Gastrocnemius medialis (tissue), 4 donors: ENCODE data around the gene PLA2R1. TPM values are rescaled to one million over a fixed set of nuclear protein-coding genes. Genes with fewer than 3 reads are reported as not detected.

ENCODE experiments used
- ATAC-seq, 2 donors: fragments of 150-250 bp; one replicate each; pipeline ENCODE4 v1.9.1; 2016
- DNase-seq, 2 donors: peaks; one replicate each; pipeline ENCODE4 v3.0.0-alpha.2; 2019
- H3K27ac ChIP-seq, 4 donors: fragments of 200-600 bp; sonication (generic); 1 replicate in 1 of 4; 2 replicates in 3 of 4; pipeline ENCODE4 v1.5.1; 2016 to 2018; ENCODE audit warnings: mild to moderate bottlenecking in 2 of 4, moderate library complexity in 1 of 4
- H3K27me3 ChIP-seq, 3 donors: fragments of 200-600 bp; sonication (generic) in 2 of 3; 1 replicate in 1 of 3; 2 replicates in 2 of 3; pipeline versions ENCODE4 v1.5.1 to v1.6.0; 2016 to 2019; ENCODE audit warnings: mild to moderate bottlenecking in 1 of 3, moderate library complexity in 1 of 3
- H3K36me3 ChIP-seq, 2 donors: fragments of 200-600 bp; sonication (generic) in 1 of 2; one replicate each; pipeline ENCODE4 v1.5.1; 2017 to 2018
- H3K4me1 ChIP-seq, 2 donors: fragments of 200-600 bp; sonication (generic) in 1 of 2; one replicate each; pipeline ENCODE4 v1.5.1; 2016 to 2017; ENCODE audit warnings: mild to moderate bottlenecking in 2 of 2
- H3K4me3 ChIP-seq, 4 donors: fragments of 200-600 bp; sonication (generic) in 3 of 4; 1 replicate in 1 of 4; 2 replicates in 3 of 4; pipeline ENCODE4 v1.5.1; 2016 to 2019; ENCODE audit warnings: mild to moderate bottlenecking in 2 of 4
- H3K9me3 ChIP-seq, 3 donors: fragments of 200-600 bp; sonication (generic) in 2 of 3; 1 replicate in 1 of 3; 2 replicates in 2 of 3; pipeline ENCODE4 v1.5.1; 2016 to 2019
- CTCF ChIP-seq, 5 experiments: fragments of 450-650 bp in 3 of 5; fragments of 200-600 bp in 2 of 5; sonication (generic) in 2 of 5; IDR thresholded peaks in 4 of 5; conservative IDR thresholded peaks in 1 of 5; 1 replicate in 4 of 5; 2 replicates in 1 of 5; pipeline ENCODE4 v1.5.1; 2016 to 2019; ENCODE audit warnings: antibody characterized with exemption in 5 of 5, mild to moderate bottlenecking in 3 of 5, moderate library complexity in 3 of 5
- POLR2A ChIP-seq, 2 donors: fragments of 450-650 bp; IDR thresholded peaks; one replicate each; pipeline ENCODE4 v1.6.1; 2017; ENCODE audit warnings: antibody characterized with exemption in 2 of 2, mild to moderate bottlenecking in 2 of 2, moderate library complexity in 2 of 2
- in situ Hi-C, 4 donors: fragments of 200-750 bp; cut with MboI; loops; one replicate each; pipeline versions ENCODE4 v1.15.0 to v1.8.0; 2017; ENCODE audit warnings: low sequenced_read_pairs in 4 of 4
- intact Hi-C: fragments of 100-400 bp; cut with DNase I; formaldehyde crosslinking; loops from one replicate; pipeline ENCODE4 v1.15.1; 2023; ENCODE audit warnings: low total_unique reads
- total RNA-seq, 4 donors: library from RNA; depleted of rRNA; stranded (reverse); fragments of >200 nt; gene quantifications; one replicate each; pipeline versions ENCODE4 v1.1.0 to v1.2.3, GENCODE V29; 2016

Gene PLA2R1
- total RNA-seq, 4 donors from 2014 or later = 0.34 to 1.0 (median 0.45) TPM

DNA sequence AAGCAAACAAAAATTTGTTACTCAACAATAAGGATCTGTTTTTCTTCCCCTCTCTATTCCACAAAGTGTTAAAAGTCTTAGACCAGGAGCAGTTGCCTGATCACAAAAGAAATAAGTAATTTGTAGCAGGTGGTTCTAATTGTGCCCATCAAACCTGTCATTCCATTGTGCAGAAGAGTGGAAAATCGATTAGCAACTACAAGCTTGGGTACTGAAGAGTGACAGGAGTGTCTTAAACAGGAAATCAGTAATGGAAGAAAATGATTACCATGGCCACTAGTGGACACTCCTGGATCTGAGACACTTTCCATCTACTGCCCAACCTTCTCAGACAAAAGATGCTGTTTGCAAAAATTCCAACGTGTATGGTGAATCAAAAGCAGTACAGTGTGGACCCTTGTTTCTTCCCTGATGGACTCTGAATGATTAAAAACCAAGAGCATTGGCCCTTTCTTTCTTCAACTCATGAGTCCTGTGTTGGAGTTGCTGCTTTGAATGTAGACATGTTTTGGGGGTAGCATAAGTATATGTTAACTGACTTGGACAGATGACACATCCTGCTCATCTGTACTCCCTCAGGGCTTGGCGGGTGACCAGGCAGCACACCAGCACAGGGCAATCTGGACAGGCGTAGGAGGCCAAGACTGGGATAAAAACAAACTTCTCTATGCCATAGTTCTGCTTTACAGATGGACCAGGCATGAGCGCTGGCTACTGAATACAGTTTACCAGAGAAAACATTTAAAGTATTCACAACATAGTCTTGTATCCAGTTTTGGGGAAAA lies 51.9 kb downstream of the PLA2R1 start:
- TF ChIP-seq CTCF (IDR thresholded peaks at IDR 0.05 in 4 of 5, conservative IDR thresholded peaks at IDR 0.05 in 1 of 5) = no peak
- no peak for TF ChIP-seq POLR2A (IDR thresholded peaks at IDR 0.05)
- no peak overlapping the region for H3K4me3 ChIP-seq
- in situ Hi-C loops = no loop called here
- intact Hi-C loops = no loop called here
- ATAC-seq (no peak), DNase-seq (no peak)
- no peaks in the 10 kb centered on the region for H3K27me3 ChIP-seq
- peaks cover 12 to 15% of the 10 kb centered on the region in 2 donors for H3K4me1 ChIP-seq
- no peak overlapping the region for H3K27ac ChIP-seq
- H3K36me3 ChIP-seq = no peaks in the 10 kb centered on the region
- H3K9me3 ChIP-seq = no peaks in the 10 kb centered on the region

DNA sequence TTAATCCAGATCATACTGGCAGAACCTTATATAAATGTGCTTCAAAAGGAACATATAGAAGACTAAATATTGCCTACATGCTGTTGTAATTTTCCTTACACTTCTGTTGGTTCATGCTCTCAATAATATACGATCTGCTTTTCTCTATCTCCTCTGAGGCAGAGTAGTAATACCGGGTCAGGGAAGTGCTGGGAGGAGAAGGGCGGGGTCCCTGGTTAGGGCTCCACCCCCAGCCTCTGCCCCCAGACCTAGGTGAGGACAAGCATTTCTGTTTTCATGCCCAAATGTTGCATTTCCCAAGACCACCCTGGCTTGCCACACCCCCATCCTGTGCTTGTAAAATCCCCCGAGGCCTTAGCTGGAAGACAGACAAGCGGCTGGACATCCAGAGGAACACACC lies 55.3 kb downstream of the PLA2R1 start:
- H3K27me3 ChIP-seq = no peaks in the 10 kb centered on the region
- H3K27ac ChIP-seq = peak overlapping the region in 2 of 4 donors; percentile 57 to 81
- no peak for DNase-seq
- H3K4me1 ChIP-seq = peaks cover 15% of the 10 kb centered on the region in 2 donors
- H3K36me3 ChIP-seq = no peaks in the 10 kb centered on the region
- intact Hi-C loops = no loop called here
- H3K4me3 ChIP-seq = no peak overlapping the region
- in situ Hi-C loops = no loop called here
- H3K9me3 ChIP-seq = no peaks in the 10 kb centered on the region
- no peak for ATAC-seq
- no peak for TF ChIP-seq CTCF (IDR thresholded peaks at IDR 0.05 in 4 of 5, conservative IDR thresholded peaks at IDR 0.05 in 1 of 5)

DNA sequence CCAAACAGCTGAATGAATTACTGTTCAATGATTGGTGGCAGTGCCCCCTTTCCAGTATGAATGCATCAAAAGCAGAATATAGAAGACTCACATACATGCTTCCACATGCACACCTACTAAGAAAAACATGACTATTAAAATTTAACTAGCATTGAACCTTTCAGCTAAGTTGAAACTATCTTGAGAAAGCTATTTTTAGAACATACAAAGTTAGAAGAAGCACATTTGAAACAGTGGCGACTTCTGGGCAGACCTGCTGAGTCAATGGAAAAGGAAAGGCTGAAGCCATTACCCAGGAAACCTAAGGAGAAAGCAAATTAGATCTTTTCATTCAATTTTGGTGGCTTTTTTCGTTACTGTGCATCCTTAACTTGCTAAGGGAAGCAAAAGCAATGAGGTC lies 55.9 kb downstream of the PLA2R1 start:
- DNase-seq (no peak), ATAC-seq (peak; percentile 49 to 73)
- no peaks in the 10 kb centered on the region for H3K36me3 ChIP-seq
- TF ChIP-seq CTCF (IDR thresholded peaks at IDR 0.05 in 4 of 5, conservative IDR thresholded peaks at IDR 0.05 in 1 of 5) = no peak
- no peak for TF ChIP-seq POLR2A (IDR thresholded peaks at IDR 0.05)
- H3K27me3 ChIP-seq = no peaks in the 10 kb centered on the region
- peak overlapping the region in 1 of 4 donors; percentile 22 for H3K4me3 ChIP-seq
- peaks cover 15% of the 10 kb centered on the region in 2 donors for H3K4me1 ChIP-seq
- in situ Hi-C loops (no loop called here), intact Hi-C loops (no loop called here)
- H3K9me3 ChIP-seq = no peaks in the 10 kb centered on the region
- peak overlapping the region in 3 of 4 donors; percentile 55 to 81 (median 57) for H3K27ac ChIP-seq

- no peaks in the 10 kb centered on the region for H3K9me3 ChIP-seq
- ATAC-seq = peak; percentile 50 to 63
- in situ Hi-C loops (no loop called here), intact Hi-C loops (no loop called here)
- peak overlapping the region in 3 of 4 donors; percentile 55 to 81 (median 57) for H3K27ac ChIP-seq
- no peak for DNase-seq
- H3K4me3 ChIP-seq = peak overlapping the region in 1 of 4 donors; percentile 22
- no peaks in the 10 kb centered on the region for H3K36me3 ChIP-seq
- H3K4me1 ChIP-seq = peaks cover 15% of the 10 kb centered on the region in 2 donors
- no peak for TF ChIP-seq CTCF (IDR thresholded peaks at IDR 0.05 in 4 of 5, conservative IDR thresholded peaks at IDR 0.05 in 1 of 5)
- no peak for TF ChIP-seq POLR2A (IDR thresholded peaks at IDR 0.05)
- H3K27me3 ChIP-seq = no peaks in the 10 kb centered on the region
Measured at GRCh38 chr2:160005908-160006307, 56.5 kb downstream of the PLA2R1 start.
